HCT116 (cell line): ENCODE results near the gene PPFIA1. TPM values are rescaled to one million over a fixed set of nuclear protein-coding genes. Genes with fewer than 3 reads are reported as not detected.

Source experiments
- ATAC-seq: fragments of 200-7000 bp; cut with Tn5 transposase; 2 replicates; pipeline ENCODE4 v1.9.1; 2020; ENCODE audit warnings: mild to moderate bottlenecking, moderate library complexity
- BruUV-seq: library from RNA; stranded (reverse); fragments of 400-500 nt; replicated peaks from 2 replicates; lab custom pipeline; 2021; lab: Mats Ljungman, UMichigan
- CTCF ChIA-PET: fragments of 300-600 bp; sonication (Branson Sonifier 250); formaldehyde crosslinking; loops from one replicate; lab custom pipeline; 2021; ENCODE audit warnings: antibody characterized with exemption; lab: Charles Lee
- POLR2A ChIA-PET: fragments of 300-600, 350-600 bp; sonication (Branson Sonifier 250); formaldehyde crosslinking; loops from one replicate; lab custom pipeline; 2021; ENCODE audit warnings: antibody characterized with exemption; lab: Charles Lee
- RAD21 ChIA-PET, 2 experiments: fragments of 300-600 bp; sonication (Branson Sonifier 250); formaldehyde crosslinking; loops; one replicate each; lab custom pipeline; 2023; ENCODE audit warnings: low total read pairs in 2 of 2; ENCODE audit not compliant: uncharacterized antibody in 2 of 2, unreplicated experiment in 2 of 2, low non-redundant PET in 1 of 2; lab: Charles Lee
- DNase-seq: peaks from one replicate; pipeline ENCODE4 v3.0.0-alpha.2; 2010; ENCODE audit warnings: low read depth, low spot score
- H2AFZ ChIP-seq: fragments of 200-600 bp; shearing (Covaris generic), sonication (generic); 2 replicates; pipeline ENCODE4 v1.6.1; 2017; ENCODE audit warnings: low read depth, mixed run types, mixed read lengths, antibody characterized with exemption, low read length; ENCODE audit not compliant: poor library complexity, severe bottlenecking
- H3K27ac ChIP-seq: 2 replicates; pipeline ENCODE4 v1.5.1; 2012; ENCODE audit warnings: low read depth, low read length
- H3K27me3 ChIP-seq: fragments of 200-600 bp; sonication (generic); 2 replicates; pipeline ENCODE4 v1.6.1; 2016; ENCODE audit warnings: mixed run types, low read length, mixed read lengths; ENCODE audit not compliant: insufficient read depth
- H3K36me3 ChIP-seq, 2 experiments: fragments of 200-500 bp in 1 of 2; fragments of 200-600 bp in 1 of 2; sonication (Bioruptor generic) in 1 of 2; sonication (generic) in 1 of 2; 2 replicates each; pipeline versions ENCODE4 v1.5.1 to v1.6.1; 2014 to 2016; ENCODE audit warnings: low read length in 2 of 2, inconsistent platforms in 1 of 2, mixed read lengths in 1 of 2, mixed run types in 1 of 2; ENCODE audit not compliant: insufficient read depth in 2 of 2, control insufficient read depth in 1 of 2
- H3K4me1 ChIP-seq, 2 experiments: fragments of 200-600 bp in 1 of 2; sonication (generic) in 1 of 2; 2 replicates each; pipeline versions ENCODE4 v1.5.1 to v1.6.1; 2012 to 2017; ENCODE audit warnings: low read length in 2 of 2, inconsistent platforms in 1 of 2, mild to moderate bottlenecking in 1 of 2, mixed read lengths in 1 of 2, mixed run types in 1 of 2, moderate library complexity in 1 of 2; ENCODE audit not compliant: insufficient read depth in 2 of 2, control insufficient read depth in 1 of 2
- H3K4me2 ChIP-seq: fragments of 200-600 bp; sonication (generic); 2 replicates; pipeline ENCODE4 v1.6.1; 2017; ENCODE audit warnings: mixed run types, low read length, mixed read lengths
- H3K4me3 ChIP-seq, 2 experiments: fragments of 200-600 bp in 1 of 2; sonication (generic) in 1 of 2; replicated peaks in 1 of 2; 2 replicates each; pipeline ENCODE4 v1.5.1; 2011 to 2016; ENCODE audit warnings: low read length in 2 of 2, control low read depth in 1 of 2, low read depth in 1 of 2, mild to moderate bottlenecking in 1 of 2, mixed read lengths in 1 of 2, mixed run types in 1 of 2
- H3K79me2 ChIP-seq: fragments of 200-600 bp; sonication (generic); 2 replicates; pipeline ENCODE4 v1.6.1; 2017; ENCODE audit warnings: mild to moderate bottlenecking, mixed run types, low read length, moderate library complexity, mixed read lengths; ENCODE audit not compliant: insufficient read depth
- H3K9ac ChIP-seq: fragments of 200-600 bp; sonication (generic); 2 replicates; pipeline ENCODE4 v1.6.1; 2016; ENCODE audit warnings: low read length, mixed read lengths
- H3K9me2 ChIP-seq: fragments of 200-600 bp; sonication (generic), shearing (Covaris generic); 2 replicates; pipeline ENCODE4 v1.6.1; 2017; ENCODE audit warnings: mixed run types, mild to moderate bottlenecking, moderate library complexity; ENCODE audit not compliant: insufficient read depth
- H3K9me3 ChIP-seq, 2 experiments: fragments of 200-500 bp in 1 of 2; fragments of 200-600 bp in 1 of 2; sonication (Bioruptor generic) in 1 of 2; sonication (generic) in 1 of 2; 2 replicates each; pipeline ENCODE4 v1.6.1; 2014 to 2017; ENCODE audit warnings: low read length in 2 of 2, mixed read lengths in 2 of 2, inconsistent platforms in 1 of 2, low read depth in 1 of 2, mild to moderate bottlenecking in 1 of 2, mixed run types in 1 of 2, moderate library complexity in 1 of 2; ENCODE audit not compliant: control insufficient read depth in 1 of 2, insufficient read depth in 1 of 2
- H4K20me1 ChIP-seq: fragments of 200-600 bp; sonication (generic), shearing (Covaris generic); 2 replicates; pipeline ENCODE4 v1.6.1; 2017; ENCODE audit warnings: mixed run types, mild to moderate bottlenecking, moderate library complexity; ENCODE audit not compliant: insufficient read depth
- CBX3 ChIP-seq: IDR thresholded peaks from 2 replicates; pipeline ENCODE4 v1.6.1; 2012; ENCODE audit warnings: low read depth
- CEBPB ChIP-seq: IDR thresholded peaks from 2 replicates; pipeline ENCODE4 v1.6.1; 2012; ENCODE audit warnings: low read depth
- EGR1 ChIP-seq: IDR thresholded peaks from 2 replicates; pipeline ENCODE4 v1.6.1; 2012; ENCODE audit warnings: low read depth
- ELF1 ChIP-seq: IDR thresholded peaks from 2 replicates; pipeline ENCODE4 v1.6.1; 2012; ENCODE audit warnings: low read depth, borderline replicate concordance
- EZH2 ChIP-seq: fragments of 200-600 bp; sonication (generic); IDR thresholded peaks from 2 replicates; pipeline ENCODE4 v1.6.1; 2017; ENCODE audit warnings: antibody characterized with exemption, mixed run types
- FOSL1 ChIP-seq: IDR thresholded peaks from 2 replicates; pipeline ENCODE4 v1.6.1; 2012; ENCODE audit warnings: low read depth
- JUND ChIP-seq: IDR thresholded peaks from 2 replicates; pipeline ENCODE4 v1.6.1; 2012
- POLR2A ChIP-seq: IDR thresholded peaks from 2 replicates; pipeline ENCODE4 v1.7.0; 2011; ENCODE audit warnings: borderline replicate concordance; ENCODE audit not compliant: insufficient read depth, insufficient read length; ENCODE audit errors: extremely low read depth
- POLR2AphosphoS5 ChIP-seq: IDR thresholded peaks from 2 replicates; pipeline ENCODE4 v1.6.1; 2011; ENCODE audit warnings: mild to moderate bottlenecking, low read depth, low read length, moderate library complexity
- RAD21 ChIP-seq: IDR thresholded peaks from 2 replicates; pipeline ENCODE4 v1.6.1; 2012; ENCODE audit warnings: low read depth, mild to moderate bottlenecking
- SIN3A ChIP-seq: IDR thresholded peaks from 2 replicates; pipeline ENCODE4 v1.6.1; 2012; ENCODE audit warnings: low read depth
- SP1 ChIP-seq: IDR thresholded peaks from 2 replicates; pipeline ENCODE4 v1.6.1; 2012; ENCODE audit warnings: low read depth
- SRF ChIP-seq: IDR thresholded peaks from 2 replicates; pipeline ENCODE4 v1.6.1; 2012; ENCODE audit warnings: low read depth
- YY1 ChIP-seq: IDR thresholded peaks from 2 replicates; pipeline ENCODE4 v1.6.1; 2011; ENCODE audit warnings: low read length, low read depth, moderate library complexity, mild to moderate bottlenecking; ENCODE audit not compliant: insufficient replicate concordance; ENCODE audit errors: extremely low read depth
- ZFX ChIP-seq: fragments of 450-650 bp; IDR thresholded peaks from 2 replicates; pipeline ENCODE4 v1.6.1; 2017
- ZNF274 ChIP-seq: fragments of 200-500 bp; sonication (Bioruptor generic); IDR thresholded peaks from 2 replicates; pipeline ENCODE4 v1.6.1; 2014; ENCODE audit warnings: mild to moderate bottlenecking, low read depth, low read length, inconsistent platforms
- intact Hi-C: fragments of 100-400 bp; cut with micrococcal nuclease; formaldehyde crosslinking; loops from 2 replicates; pipeline ENCODE4 v1.10.0; 2022
- total RNA-seq: library from RNA; stranded (reverse); gene quantifications from one replicate; pipeline ENCODE4 v1.2.1, GENCODE V29; 2021; ENCODE audit not compliant: unreplicated experiment
- TF ChIP-seq, protein P1 (sequence below): IDR thresholded peaks from 2 replicates; pipeline ENCODE4 v1.6.1; 2012; ENCODE audit warnings: low read depth
- TF ChIP-seq, protein P2 (sequence below): IDR thresholded peaks from 2 replicates; pipeline ENCODE4 v1.6.1; 2012
- TF ChIP-seq, protein P3 (sequence below): IDR thresholded peaks from 2 replicates; pipeline ENCODE4 v1.6.1; 2012
- TF ChIP-seq, protein P4 (sequence below), 3 experiments: fragments of 200-600 bp in 1 of 3; sonication (generic) in 1 of 3; IDR thresholded peaks in 2 of 3; conservative IDR thresholded peaks in 1 of 3; 2 replicates each; pipeline ENCODE4 v1.5.1; 2012 to 2017; ENCODE audit warnings: low read depth in 2 of 3, low read length in 2 of 3, antibody characterized with exemption in 1 of 3, borderline replicate concordance in 1 of 3, control low read depth in 1 of 3, mild to moderate bottlenecking in 1 of 3, mixed read lengths in 1 of 3, mixed run types in 1 of 3, moderate library complexity in 1 of 3; ENCODE audit not compliant: insufficient read depth in 1 of 3
- TF ChIP-seq, protein P5 (sequence below): IDR thresholded peaks from 2 replicates; pipeline ENCODE4 v1.6.1; 2011; ENCODE audit warnings: mild to moderate bottlenecking, low read length, moderate library complexity; ENCODE audit not compliant: insufficient replicate concordance; ENCODE audit errors: extremely low read depth

The PPFIA1 gene
- total RNA-seq, 1 experiment from 2014 or later, result 48.6 TPM

DNA sequence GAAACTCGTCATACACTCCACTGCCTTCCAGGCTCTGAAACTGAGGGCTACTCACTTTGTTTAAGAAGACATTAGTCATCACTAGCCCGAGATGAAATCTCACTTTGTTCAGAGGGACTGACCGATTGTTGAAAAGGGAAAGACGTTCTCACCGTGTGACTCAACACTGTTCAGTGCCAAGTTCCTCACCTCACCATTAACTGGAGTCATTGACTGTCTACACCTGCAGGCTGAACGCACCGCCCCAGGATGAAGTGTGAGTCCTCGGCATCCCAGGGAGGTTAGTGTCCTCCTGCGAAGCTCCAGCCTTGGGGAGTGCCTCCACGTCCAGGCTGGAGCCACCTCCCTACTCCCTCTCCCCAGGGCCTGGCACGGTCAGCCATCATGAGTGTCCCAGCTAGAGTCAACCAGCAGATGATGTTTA lies 37.0 kb upstream of the PPFIA1 start:
- intact Hi-C loops, result no loop called here
- TF ChIP-seq CBX3, result peak; percentile 98
- no peak for TF ChIP-seq ELF1
- no peak for TF ChIP-seq ZNF274
- TF ChIP-seq, protein P1, sequence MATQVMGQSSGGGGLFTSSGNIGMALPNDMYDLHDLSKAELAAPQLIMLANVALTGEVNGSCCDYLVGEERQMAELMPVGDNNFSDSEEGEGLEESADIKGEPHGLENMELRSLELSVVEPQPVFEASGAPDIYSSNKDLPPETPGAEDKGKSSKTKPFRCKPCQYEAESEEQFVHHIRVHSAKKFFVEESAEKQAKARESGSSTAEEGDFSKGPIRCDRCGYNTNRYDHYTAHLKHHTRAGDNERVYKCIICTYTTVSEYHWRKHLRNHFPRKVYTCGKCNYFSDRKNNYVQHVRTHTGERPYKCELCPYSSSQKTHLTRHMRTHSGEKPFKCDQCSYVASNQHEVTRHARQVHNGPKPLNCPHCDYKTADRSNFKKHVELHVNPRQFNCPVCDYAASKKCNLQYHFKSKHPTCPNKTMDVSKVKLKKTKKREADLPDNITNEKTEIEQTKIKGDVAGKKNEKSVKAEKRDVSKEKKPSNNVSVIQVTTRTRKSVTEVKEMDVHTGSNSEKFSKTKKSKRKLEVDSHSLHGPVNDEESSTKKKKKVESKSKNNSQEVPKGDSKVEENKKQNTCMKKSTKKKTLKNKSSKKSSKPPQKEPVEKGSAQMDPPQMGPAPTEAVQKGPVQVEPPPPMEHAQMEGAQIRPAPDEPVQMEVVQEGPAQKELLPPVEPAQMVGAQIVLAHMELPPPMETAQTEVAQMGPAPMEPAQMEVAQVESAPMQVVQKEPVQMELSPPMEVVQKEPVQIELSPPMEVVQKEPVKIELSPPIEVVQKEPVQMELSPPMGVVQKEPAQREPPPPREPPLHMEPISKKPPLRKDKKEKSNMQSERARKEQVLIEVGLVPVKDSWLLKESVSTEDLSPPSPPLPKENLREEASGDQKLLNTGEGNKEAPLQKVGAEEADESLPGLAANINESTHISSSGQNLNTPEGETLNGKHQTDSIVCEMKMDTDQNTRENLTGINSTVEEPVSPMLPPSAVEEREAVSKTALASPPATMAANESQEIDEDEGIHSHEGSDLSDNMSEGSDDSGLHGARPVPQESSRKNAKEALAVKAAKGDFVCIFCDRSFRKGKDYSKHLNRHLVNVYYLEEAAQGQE, result no peak
- TF ChIP-seq SRF, result peak; percentile 86
- TF ChIP-seq EZH2, result no peak
- peak; percentile 61 for TF ChIP-seq POLR2AphosphoS5
- TF ChIP-seq, protein P2, sequence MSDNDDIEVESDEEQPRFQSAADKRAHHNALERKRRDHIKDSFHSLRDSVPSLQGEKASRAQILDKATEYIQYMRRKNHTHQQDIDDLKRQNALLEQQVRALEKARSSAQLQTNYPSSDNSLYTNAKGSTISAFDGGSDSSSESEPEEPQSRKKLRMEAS, result peak; percentile 95
- TF ChIP-seq ZFX, result no peak
- TF ChIP-seq SP1, result peak; percentile 95
- TF ChIP-seq, protein P3, sequence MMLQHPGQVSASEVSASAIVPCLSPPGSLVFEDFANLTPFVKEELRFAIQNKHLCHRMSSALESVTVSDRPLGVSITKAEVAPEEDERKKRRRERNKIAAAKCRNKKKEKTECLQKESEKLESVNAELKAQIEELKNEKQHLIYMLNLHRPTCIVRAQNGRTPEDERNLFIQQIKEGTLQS, result no peak; the same call in 1 of the 2 replicates
- peak; percentile 94 for TF ChIP-seq SIN3A
- peak; percentile 98 for TF ChIP-seq FOSL1
- TF ChIP-seq EGR1, result peak; percentile 54; the same call in 1 of the 2 replicates
- peak; percentile 64 for TF ChIP-seq YY1
- TF ChIP-seq JUND, result peak; percentile 99
- TF ChIP-seq RAD21, result peak; percentile 38; the same call in 1 of the 2 replicates
- TF ChIP-seq, protein P4, sequence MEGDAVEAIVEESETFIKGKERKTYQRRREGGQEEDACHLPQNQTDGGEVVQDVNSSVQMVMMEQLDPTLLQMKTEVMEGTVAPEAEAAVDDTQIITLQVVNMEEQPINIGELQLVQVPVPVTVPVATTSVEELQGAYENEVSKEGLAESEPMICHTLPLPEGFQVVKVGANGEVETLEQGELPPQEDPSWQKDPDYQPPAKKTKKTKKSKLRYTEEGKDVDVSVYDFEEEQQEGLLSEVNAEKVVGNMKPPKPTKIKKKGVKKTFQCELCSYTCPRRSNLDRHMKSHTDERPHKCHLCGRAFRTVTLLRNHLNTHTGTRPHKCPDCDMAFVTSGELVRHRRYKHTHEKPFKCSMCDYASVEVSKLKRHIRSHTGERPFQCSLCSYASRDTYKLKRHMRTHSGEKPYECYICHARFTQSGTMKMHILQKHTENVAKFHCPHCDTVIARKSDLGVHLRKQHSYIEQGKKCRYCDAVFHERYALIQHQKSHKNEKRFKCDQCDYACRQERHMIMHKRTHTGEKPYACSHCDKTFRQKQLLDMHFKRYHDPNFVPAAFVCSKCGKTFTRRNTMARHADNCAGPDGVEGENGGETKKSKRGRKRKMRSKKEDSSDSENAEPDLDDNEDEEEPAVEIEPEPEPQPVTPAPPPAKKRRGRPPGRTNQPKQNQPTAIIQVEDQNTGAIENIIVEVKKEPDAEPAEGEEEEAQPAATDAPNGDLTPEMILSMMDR (IDR thresholded peaks at IDR 0.05 in 2 of 3, conservative IDR thresholded peaks at IDR 0.05 in 1 of 3; ENCODE audit: borderline replicate concordance in 1 of 3, insufficient read depth in 1 of 3, low read depth in 2 of 3, low read length in 2 of 3), result no peak
- TF ChIP-seq, protein P5, sequence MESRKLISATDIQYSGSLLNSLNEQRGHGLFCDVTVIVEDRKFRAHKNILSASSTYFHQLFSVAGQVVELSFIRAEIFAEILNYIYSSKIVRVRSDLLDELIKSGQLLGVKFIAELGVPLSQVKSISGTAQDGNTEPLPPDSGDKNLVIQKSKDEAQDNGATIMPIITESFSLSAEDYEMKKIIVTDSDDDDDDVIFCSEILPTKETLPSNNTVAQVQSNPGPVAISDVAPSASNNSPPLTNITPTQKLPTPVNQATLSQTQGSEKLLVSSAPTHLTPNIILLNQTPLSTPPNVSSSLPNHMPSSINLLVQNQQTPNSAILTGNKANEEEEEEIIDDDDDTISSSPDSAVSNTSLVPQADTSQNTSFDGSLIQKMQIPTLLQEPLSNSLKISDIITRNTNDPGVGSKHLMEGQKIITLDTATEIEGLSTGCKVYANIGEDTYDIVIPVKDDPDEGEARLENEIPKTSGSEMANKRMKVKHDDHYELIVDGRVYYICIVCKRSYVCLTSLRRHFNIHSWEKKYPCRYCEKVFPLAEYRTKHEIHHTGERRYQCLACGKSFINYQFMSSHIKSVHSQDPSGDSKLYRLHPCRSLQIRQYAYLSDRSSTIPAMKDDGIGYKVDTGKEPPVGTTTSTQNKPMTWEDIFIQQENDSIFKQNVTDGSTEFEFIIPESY, result peak; percentile 47
- TF ChIP-seq POLR2A, result no peak
- TF ChIP-seq CEBPB, result peak; percentile 87

More for the DNA sequence above, 37.0 kb upstream of the PPFIA1 start:
- H4K20me1 ChIP-seq, result no peaks in the 10 kb centered on the region
- H3K79me2 ChIP-seq, result no peaks in the 10 kb centered on the region
- peak overlapping the region; percentile 57 for H3K27ac ChIP-seq
- no TSS peak for BruUV-seq
- DNase-seq (peak; percentile 98), ATAC-seq (peak; percentile 91)
- no peaks in the 10 kb centered on the region for H3K9me3 ChIP-seq
- H3K4me2 ChIP-seq, result peak overlapping the region; percentile 74
- H2AFZ ChIP-seq, result peak overlapping the region; percentile 19
- H3K4me1 ChIP-seq, result peaks cover 18 to 41% of the 10 kb centered on the region in 2 experiments
- H3K4me3 ChIP-seq, result peak overlapping the region; percentile 6 to 34; a peak in 2 of 4 replicates
- peak overlapping the region; percentile 29 for H3K9ac ChIP-seq
- ChIA-PET CTCF (no interaction called here), RAD21 (no interaction called here), POLR2A (no interaction called here)
- H3K9me2 ChIP-seq, result no peaks in the 10 kb centered on the region
- no peaks in the 10 kb centered on the region for H3K36me3 ChIP-seq
- H3K27me3 ChIP-seq, result no peaks in the 10 kb centered on the region; the same call in 1 of the 2 replicates
